Right lobe of liver (tissue), 6 donors: ENCODE data around the gene OR6Y1. TPM values are rescaled to one million over a fixed set of nuclear protein-coding genes. Genes with fewer than 3 reads are reported as not detected.
A peak's percentile ranks its signal among the peaks of the same experiment; 100 is the strongest.

Experiments used
- ATAC-seq, 4 donors: fragments of 200-7000 bp; cut with Tn5 transposase; one replicate each; pipeline ENCODE4 v1.9.1; 2020; ENCODE audit warnings: mild to moderate bottlenecking in 4 of 4, moderate library complexity in 4 of 4
- DNase-seq, 3 donors: peaks; one replicate each; pipeline ENCODE4 v3.0.0-alpha.2; 2020
- H3K27ac ChIP-seq, 3 donors: fragments of 200-600 bp; one replicate each; pipeline ENCODE4 v1.8.0; 2022
- H3K27me3 ChIP-seq, 2 donors: fragments of 200-600 bp; one replicate each; pipeline ENCODE4 v1.8.0; 2022
- H3K36me3 ChIP-seq, 4 donors: fragments of 200-600 bp; sonication (generic) in 1 of 4; one replicate each; pipeline versions ENCODE4 v1.5.1 to v1.8.0; 2017 to 2022; ENCODE audit warnings: control low read depth in 1 of 4
- H3K4me1 ChIP-seq, 4 donors: fragments of 200-600 bp; sonication (generic) in 1 of 4; one replicate each; pipeline versions ENCODE4 v1.5.1 to v1.8.0; 2017 to 2022; ENCODE audit warnings: control low read depth in 1 of 4
- H3K4me3 ChIP-seq, 3 donors: fragments of 200-600 bp; one replicate each; pipeline ENCODE4 v1.8.0; 2022
- H3K9me3 ChIP-seq, 4 donors: fragments of 200-600 bp; sonication (generic) in 1 of 4; one replicate each; pipeline versions ENCODE4 v1.5.1 to v1.8.0; 2017 to 2022; ENCODE audit warnings: control low read depth in 1 of 4
- POLR2A ChIP-seq: fragments of 450-650 bp; IDR thresholded peaks from one replicate; pipeline ENCODE4 v1.6.1; 2017; ENCODE audit warnings: antibody characterized with exemption, mild to moderate bottlenecking
- WGBS: methylation state at CpG from one replicate; pipeline ENCODE4 v1.1.6; 2018; ENCODE audit warnings: low coverage, low lambda C conversion rate; ENCODE audit not compliant: insufficient coverage; ENCODE audit errors: missing lambda C conversion rate; 5-methylcytosine and 5-hydroxymethylcytosine counted together
- intact Hi-C, 2 donors: fragments of 100-400 bp; cut with DNase I; formaldehyde crosslinking; loops; one replicate each; pipeline versions ENCODE4 v1.11.2 to v1.14.1; 2022
- total RNA-seq, 6 experiments: library from RNA; depleted of rRNA in 2 of 6; stranded (reverse); fragments of >200 nt in 2 of 6; fragmentation: NEBNext Ultra II Directional in 3 of 6; extraction: Animal tissue kit (Norgen Biotek cat#: 25700) in 3 of 6; gene quantifications; one replicate each; pipeline versions ENCODE4 v1.1.0 to v1.2.4, GENCODE V29; 2016 to 2023
- TF ChIP-seq, protein P1 (sequence below), 4 donors: fragments of 200-600 bp in 3 of 4; fragments of 450-650 bp in 1 of 4; IDR thresholded peaks; one replicate each; pipeline versions ENCODE4 v1.5.1 to v1.8.0; 2016 to 2022; ENCODE audit warnings: antibody characterized with exemption in 4 of 4, mild to moderate bottlenecking in 2 of 4
- donor health status: DM: no; HTN: yes; CAD: no.
- donor health status: DM: no; HTN: no; CAD: no.
- donor health status: DM: no; HTN: no; CAD: no.
- donor health status: DM: no; HTN: yes; CAD: no.
- donor health status: DM: no; HTN: yes; CAD: no.

OR6Y1 gene
- total RNA-seq, 6 experiments from 2014 or later: not detected

GRCh38 chr1:158506369-158506987 is 47.7 kb downstream of the OR6Y1 start:
- DNase-seq (peak in 1 of 3 donors; percentile 34), ATAC-seq (peak in 3 of 4 donors; percentile 47 to 72 (median 71))
- H3K4me3 ChIP-seq: no peak overlapping the region
- H3K9me3 ChIP-seq: no peaks in the 10 kb centered on the region
- no peaks in the 10 kb centered on the region for H3K4me1 ChIP-seq
- WGBS: 0% methylated on average over 1 of the region's 1 CpG
- no peak overlapping the region for H3K27ac ChIP-seq
- H3K36me3 ChIP-seq: no peaks in the 10 kb centered on the region
- TF ChIP-seq POLR2A: no peak
- TF ChIP-seq, protein P1, sequence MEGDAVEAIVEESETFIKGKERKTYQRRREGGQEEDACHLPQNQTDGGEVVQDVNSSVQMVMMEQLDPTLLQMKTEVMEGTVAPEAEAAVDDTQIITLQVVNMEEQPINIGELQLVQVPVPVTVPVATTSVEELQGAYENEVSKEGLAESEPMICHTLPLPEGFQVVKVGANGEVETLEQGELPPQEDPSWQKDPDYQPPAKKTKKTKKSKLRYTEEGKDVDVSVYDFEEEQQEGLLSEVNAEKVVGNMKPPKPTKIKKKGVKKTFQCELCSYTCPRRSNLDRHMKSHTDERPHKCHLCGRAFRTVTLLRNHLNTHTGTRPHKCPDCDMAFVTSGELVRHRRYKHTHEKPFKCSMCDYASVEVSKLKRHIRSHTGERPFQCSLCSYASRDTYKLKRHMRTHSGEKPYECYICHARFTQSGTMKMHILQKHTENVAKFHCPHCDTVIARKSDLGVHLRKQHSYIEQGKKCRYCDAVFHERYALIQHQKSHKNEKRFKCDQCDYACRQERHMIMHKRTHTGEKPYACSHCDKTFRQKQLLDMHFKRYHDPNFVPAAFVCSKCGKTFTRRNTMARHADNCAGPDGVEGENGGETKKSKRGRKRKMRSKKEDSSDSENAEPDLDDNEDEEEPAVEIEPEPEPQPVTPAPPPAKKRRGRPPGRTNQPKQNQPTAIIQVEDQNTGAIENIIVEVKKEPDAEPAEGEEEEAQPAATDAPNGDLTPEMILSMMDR (IDR thresholded peaks at IDR 0.05): peak; percentile 34 to 47 (median 38)
- no peaks in the 10 kb centered on the region for H3K27me3 ChIP-seq
- intact Hi-C loops: no loop called here

- no peaks in the 10 kb centered on the region for H3K36me3 ChIP-seq
- no peak overlapping the region for H3K27ac ChIP-seq
- WGBS: 32% methylated on average over 2 of the region's 2 CpGs
- H3K4me3 ChIP-seq: no peak overlapping the region
- intact Hi-C loops: no loop called here
- DNase-seq: no peak
- no peaks in the 10 kb centered on the region for H3K9me3 ChIP-seq
- no peaks in the 10 kb centered on the region for H3K27me3 ChIP-seq
- H3K4me1 ChIP-seq: no peaks in the 10 kb centered on the region
- TF ChIP-seq POLR2A: no peak
- TF ChIP-seq, protein P1 (IDR thresholded peaks at IDR 0.05): peak in 2 of 4 donors; percentile 19 to 21
- ATAC-seq: peak in 1 of 4 donors; percentile 24
These were observed 57.8 kb downstream of the OR6Y1 start for GRCh38 chr1:158496374-158496773.

DNA sequence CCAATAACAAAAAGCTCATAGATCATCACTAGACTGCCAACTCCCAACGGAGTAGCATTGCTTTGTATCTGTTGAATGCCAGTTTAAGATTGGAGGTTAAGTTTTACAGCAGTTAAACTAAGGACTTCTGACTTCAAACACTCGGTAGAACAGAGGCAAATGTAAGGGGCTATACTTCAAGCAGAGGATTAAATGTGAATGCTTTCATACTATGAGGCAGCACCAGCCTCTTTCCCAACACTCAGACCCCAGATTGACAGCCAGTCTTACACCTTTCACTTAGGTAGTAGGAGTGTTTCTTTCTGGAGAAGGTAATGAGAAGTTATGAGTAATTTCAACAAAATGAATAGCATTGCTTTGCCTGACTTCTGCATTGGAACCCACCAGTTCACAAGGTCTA is 59.4 kb downstream of the OR6Y1 start:
- Histone ChIP-seq H3K36me3 (no peaks in the 10 kb centered on the region), H3K27ac (no peak overlapping the region), H3K4me3 (no peak overlapping the region), H3K9me3 (no peaks in the 10 kb centered on the region), H3K27me3 (no peaks in the 10 kb centered on the region), H3K4me1 (no peaks in the 10 kb centered on the region)
- WGBS: 37% methylated on average over 2 of the region's 2 CpGs
- no peak for ATAC-seq
- TF ChIP-seq POLR2A: no peak
- TF ChIP-seq, protein P1 (IDR thresholded peaks at IDR 0.05): no peak
- no peak for DNase-seq
- intact Hi-C loops: no loop called here

Other genes with a start within 250 kb of the OR6Y1 start
- not detected for gene CD1B, start 222.9 kb downstream of the OR6Y1 start, total RNA-seq
- gene CD1E, start 200.5 kb downstream of the OR6Y1 start, total RNA-seq: under 1 TPM in 1 of 6 experiments, not detected in 5; 0.58 TPM
- not detected for gene OR10T2, start 154.9 kb downstream of the OR6Y1 start, total RNA-seq
- gene OR10K2, start 128.2 kb downstream of the OR6Y1 start, total RNA-seq: not detected
- gene OR10K1, start 92.6 kb downstream of the OR6Y1 start, total RNA-seq: not detected
- gene OR10R2, start 82.2 kb downstream of the OR6Y1 start, total RNA-seq: not detected
- gene OR6P1, start 16.2 kb upstream of the OR6Y1 start, total RNA-seq: not detected
- gene OR10X1, start 25.5 kb upstream of the OR6Y1 start, total RNA-seq: not detected
- not detected for gene OR10Z1, start 50.9 kb upstream of the OR6Y1 start, total RNA-seq
- gene SPTA1, start 132.3 kb upstream of the OR6Y1 start, total RNA-seq: 1 to 10 TPM in 2 of 6 experiments, under 1 TPM in 2, not detected in 2; 0.18 to 4.3 (median 1.0) TPM
- gene OR6K2, start 146.2 kb upstream of the OR6Y1 start, total RNA-seq: not detected
- not detected for gene OR6K3, start 166.3 kb upstream of the OR6Y1 start, total RNA-seq
- not detected for gene OR6K6, start 200.3 kb upstream of the OR6Y1 start, total RNA-seq
- gene OR6N1, start 217.8 kb upstream of the OR6Y1 start, total RNA-seq: not detected
- gene OR6N2, start 226.8 kb upstream of the OR6Y1 start, total RNA-seq: not detected